ENCODE measurements around the gene ZNF280C.

ZNF280C gene

GRCh38 chrX:130285710-130286109, 17.0 kb upstream of the ZNF280C start (continued):
- TF ChIP-seq ZBTB21 (tag by site-specific recombination; IDR thresholded peaks at IDR 0.05) (no peak), HOXA7 (CRISPR knock-in tag; IDR thresholded peaks at IDR 0.05; ENCODE audit: borderline replicate concordance) (no peak), ZFP41 (tag by site-specific recombination; IDR thresholded peaks at IDR 0.05; ENCODE audit: borderline replicate concordance) (no peak), ZNF169 (tag by site-specific recombination; IDR thresholded peaks at IDR 0.05) (no peak)

- no peaks in the 10 kb centered on the region for H3K36me3 ChIP-seq (ENCODE audit: control insufficient read depth in 2 of 2, insufficient read depth in 1 of 2, low read length in 2 of 2)
- POLR2A ChIA-PET, result no interaction called here
- no peaks in the 10 kb centered on the region for H3K9me3 ChIP-seq (ENCODE audit: control insufficient read depth, insufficient read depth, low read depth, low read length)
- no peak for TF ChIP-seq ZFP3 (tag by site-specific recombination; IDR thresholded peaks at IDR 0.05; ENCODE audit: low read depth)
- TF ChIP-seq ZBTB17 (tag by site-specific recombination; IDR thresholded peaks at IDR 0.05), result peak; percentile 65
- TF ChIP-seq, protein P1, sequence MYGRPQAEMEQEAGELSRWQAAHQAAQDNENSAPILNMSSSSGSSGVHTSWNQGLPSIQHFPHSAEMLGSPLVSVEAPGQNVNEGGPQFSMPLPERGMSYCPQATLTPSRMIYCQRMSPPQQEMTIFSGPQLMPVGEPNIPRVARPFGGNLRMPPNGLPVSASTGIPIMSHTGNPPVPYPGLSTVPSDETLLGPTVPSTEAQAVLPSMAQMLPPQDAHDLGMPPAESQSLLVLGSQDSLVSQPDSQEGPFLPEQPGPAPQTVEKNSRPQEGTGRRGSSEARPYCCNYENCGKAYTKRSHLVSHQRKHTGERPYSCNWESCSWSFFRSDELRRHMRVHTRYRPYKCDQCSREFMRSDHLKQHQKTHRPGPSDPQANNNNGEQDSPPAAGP (tag by site-specific recombination; IDR thresholded peaks at IDR 0.05), result no peak
- H3K4me1 ChIP-seq (ENCODE audit: control insufficient read depth, insufficient read depth, low read length), result no peaks in the 10 kb centered on the region
- no peak overlapping the region for H3K4me3 ChIP-seq (ENCODE audit: low read depth, low read length)
- H3K27ac ChIP-seq (ENCODE audit: extremely low read depth, low read depth, low read length), result no peak overlapping the region
- CTCF ChIA-PET, result interaction anchor here (1.0 kb wide), 1 partner anchor 45 kb away, joined by 3 read pairs; no protein-coding TSS in a partner anchor
These were observed 16.4 kb upstream of the ZNF280C start for GRCh38 chrX:130285069-130285620.

- no peak overlapping the region for H3K27ac ChIP-seq (ENCODE audit: extremely low read depth, low read depth, low read length)
- H3K4me1 ChIP-seq (ENCODE audit: control insufficient read depth, insufficient read depth, low read length), result no peaks in the 10 kb centered on the region
- no peaks in the 10 kb centered on the region for H3K9me3 ChIP-seq (ENCODE audit: control insufficient read depth, insufficient read depth, low read depth, low read length)
- CTCF ChIA-PET, result interaction anchor here (1.0 kb wide), 1 partner anchor 355 kb away, joined by 3 read pairs; no protein-coding TSS in a partner anchor
- POLR2A ChIA-PET, result no interaction called here
- H3K36me3 ChIP-seq (ENCODE audit: control insufficient read depth in 2 of 2, insufficient read depth in 1 of 2, low read length in 2 of 2), result no peaks in the 10 kb centered on the region
- no peak overlapping the region for H3K4me3 ChIP-seq (ENCODE audit: low read depth, low read length)
- TF ChIP-seq ZSCAN16 (tag by site-specific recombination; IDR thresholded peaks at IDR 0.05), result no peak
- TF ChIP-seq ZBTB21 (tag by site-specific recombination; IDR thresholded peaks at IDR 0.05), result no peak
- TF ChIP-seq HOXC10 (CRISPR knock-in tag; IDR thresholded peaks at IDR 0.05), result no peak
- no peak for TF ChIP-seq KLF9 (tag by site-specific recombination; IDR thresholded peaks at IDR 0.05; ENCODE audit: low read depth)
- peak; percentile 41; the same call in 1 of the 2 replicates for TF ChIP-seq SCRT1 (tag by site-specific recombination; IDR thresholded peaks at IDR 0.05; ENCODE audit: borderline replicate concordance)
- peak; percentile 58 for TF ChIP-seq SCRT2 (tag by site-specific recombination; IDR thresholded peaks at IDR 0.05)
- TF ChIP-seq ZNF132 (tag by site-specific recombination; IDR thresholded peaks at IDR 0.05; ENCODE audit: borderline replicate concordance), result no peak
These were observed 13.5 kb upstream of the ZNF280C start for GRCh38 chrX:130282151-130282550.

DNA sequence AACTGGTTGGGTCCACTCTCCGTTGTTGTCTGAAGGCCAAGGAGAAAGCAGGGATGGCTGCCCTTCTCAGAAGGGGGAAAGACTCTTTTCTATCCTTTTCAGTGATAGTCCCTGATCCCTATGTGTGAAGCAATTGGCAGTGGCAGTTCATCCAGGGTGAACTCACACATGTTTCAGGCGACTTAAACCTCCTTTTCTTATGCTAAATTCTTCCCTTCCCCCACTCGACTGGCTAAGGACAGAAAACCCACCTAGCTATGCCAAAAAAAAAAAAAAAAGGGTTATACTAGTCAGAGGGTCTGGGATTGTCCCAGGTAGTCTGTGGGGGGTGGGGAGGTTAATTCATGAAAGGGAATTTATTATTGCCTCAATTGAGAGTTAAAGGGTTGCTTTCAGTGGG, 12.2 kb upstream of the ZNF280C start:
- Histone ChIP-seq H3K27ac (ENCODE audit: extremely low read depth, low read depth, low read length) (no peak overlapping the region), H3K36me3 (ENCODE audit: control insufficient read depth in 2 of 2, insufficient read depth in 1 of 2, low read length in 2 of 2) (no peaks in the 10 kb centered on the region), H3K9me3 (ENCODE audit: control insufficient read depth, insufficient read depth, low read depth, low read length) (no peaks in the 10 kb centered on the region), H3K4me1 (ENCODE audit: control insufficient read depth, insufficient read depth, low read length) (no peaks in the 10 kb centered on the region), H3K4me3 (ENCODE audit: low read depth, low read length) (no peak overlapping the region)
- ChIA-PET POLR2A (interaction anchor here (0.5 kb wide), 1 partner anchor 87 kb away, joined by 3 read pairs; no protein-coding TSS in a partner anchor), CTCF (no interaction called here)
- no peak for TF ChIP-seq SETDB1 (IDR thresholded peaks at IDR 0.05; ENCODE audit: insufficient read length, low read length)
- TF ChIP-seq ZBTB20 (tag by site-specific recombination; IDR thresholded peaks at IDR 0.05), result no peak
- TF ChIP-seq ZNF501 (tag by site-specific recombination; IDR thresholded peaks at IDR 0.05), result no peak
- TF ChIP-seq ZNF645 (tag by site-specific recombination; IDR thresholded peaks at IDR 0.05), result no peak
- TF ChIP-seq ZNF423 (tag by site-specific recombination; IDR thresholded peaks at IDR 0.05), result no peak
- TF ChIP-seq INSM2 (tag by site-specific recombination; IDR thresholded peaks at IDR 0.05), result no peak
- TF ChIP-seq ZNF623 (tag by site-specific recombination; IDR thresholded peaks at IDR 0.05), result no peak
- TF ChIP-seq, protein P2, sequence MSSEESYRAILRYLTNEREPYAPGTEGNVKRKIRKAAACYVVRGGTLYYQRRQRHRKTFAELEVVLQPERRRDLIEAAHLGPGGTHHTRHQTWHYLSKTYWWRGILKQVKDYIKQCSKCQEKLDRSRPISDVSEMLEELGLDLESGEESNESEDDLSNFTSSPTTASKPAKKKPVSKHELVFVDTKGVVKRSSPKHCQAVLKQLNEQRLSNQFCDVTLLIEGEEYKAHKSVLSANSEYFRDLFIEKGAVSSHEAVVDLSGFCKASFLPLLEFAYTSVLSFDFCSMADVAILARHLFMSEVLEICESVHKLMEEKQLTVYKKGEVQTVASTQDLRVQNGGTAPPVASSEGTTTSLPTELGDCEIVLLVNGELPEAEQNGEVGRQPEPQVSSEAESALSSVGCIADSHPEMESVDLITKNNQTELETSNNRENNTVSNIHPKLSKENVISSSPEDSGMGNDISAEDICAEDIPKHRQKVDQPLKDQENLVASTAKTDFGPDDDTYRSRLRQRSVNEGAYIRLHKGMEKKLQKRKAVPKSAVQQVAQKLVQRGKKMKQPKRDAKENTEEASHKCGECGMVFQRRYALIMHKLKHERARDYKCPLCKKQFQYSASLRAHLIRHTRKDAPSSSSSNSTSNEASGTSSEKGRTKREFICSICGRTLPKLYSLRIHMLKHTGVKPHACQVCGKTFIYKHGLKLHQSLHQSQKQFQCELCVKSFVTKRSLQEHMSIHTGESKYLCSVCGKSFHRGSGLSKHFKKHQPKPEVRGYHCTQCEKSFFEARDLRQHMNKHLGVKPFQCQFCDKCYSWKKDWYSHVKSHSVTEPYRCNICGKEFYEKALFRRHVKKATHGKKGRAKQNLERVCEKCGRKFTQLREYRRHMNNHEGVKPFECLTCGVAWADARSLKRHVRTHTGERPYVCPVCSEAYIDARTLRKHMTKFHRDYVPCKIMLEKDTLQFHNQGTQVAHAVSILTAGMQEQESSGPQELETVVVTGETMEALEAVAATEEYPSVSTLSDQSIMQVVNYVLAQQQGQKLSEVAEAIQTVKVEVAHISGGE (tag by site-specific recombination; conservative IDR thresholded peaks at IDR 0.05; ENCODE audit: low read depth), result no peak
- TF ChIP-seq FEZF1 (tag by site-specific recombination; IDR thresholded peaks at IDR 0.05), result no peak
- TF ChIP-seq, protein P1 (tag by site-specific recombination; IDR thresholded peaks at IDR 0.05), result no peak

Data from HEK293 (cell line).